GM18508 (cell line): ENCODE measurements around the gene NTN4.
"Not testable (repeated sequence)": the region's sequence is repeated elsewhere in the genome, so short reads cannot be mapped to it uniquely, and the experiment has no call there.

Experiments used
- ATAC-seq: cut with Tn5 transposase; IDR thresholded peaks from one replicate; pipeline ENCODE4 v1.9.1; 2021; ENCODE audit warnings: moderate number of reproducible peaks; ENCODE audit not compliant: insufficient read depth, unreplicated experiment

NTN4 gene

DNA sequence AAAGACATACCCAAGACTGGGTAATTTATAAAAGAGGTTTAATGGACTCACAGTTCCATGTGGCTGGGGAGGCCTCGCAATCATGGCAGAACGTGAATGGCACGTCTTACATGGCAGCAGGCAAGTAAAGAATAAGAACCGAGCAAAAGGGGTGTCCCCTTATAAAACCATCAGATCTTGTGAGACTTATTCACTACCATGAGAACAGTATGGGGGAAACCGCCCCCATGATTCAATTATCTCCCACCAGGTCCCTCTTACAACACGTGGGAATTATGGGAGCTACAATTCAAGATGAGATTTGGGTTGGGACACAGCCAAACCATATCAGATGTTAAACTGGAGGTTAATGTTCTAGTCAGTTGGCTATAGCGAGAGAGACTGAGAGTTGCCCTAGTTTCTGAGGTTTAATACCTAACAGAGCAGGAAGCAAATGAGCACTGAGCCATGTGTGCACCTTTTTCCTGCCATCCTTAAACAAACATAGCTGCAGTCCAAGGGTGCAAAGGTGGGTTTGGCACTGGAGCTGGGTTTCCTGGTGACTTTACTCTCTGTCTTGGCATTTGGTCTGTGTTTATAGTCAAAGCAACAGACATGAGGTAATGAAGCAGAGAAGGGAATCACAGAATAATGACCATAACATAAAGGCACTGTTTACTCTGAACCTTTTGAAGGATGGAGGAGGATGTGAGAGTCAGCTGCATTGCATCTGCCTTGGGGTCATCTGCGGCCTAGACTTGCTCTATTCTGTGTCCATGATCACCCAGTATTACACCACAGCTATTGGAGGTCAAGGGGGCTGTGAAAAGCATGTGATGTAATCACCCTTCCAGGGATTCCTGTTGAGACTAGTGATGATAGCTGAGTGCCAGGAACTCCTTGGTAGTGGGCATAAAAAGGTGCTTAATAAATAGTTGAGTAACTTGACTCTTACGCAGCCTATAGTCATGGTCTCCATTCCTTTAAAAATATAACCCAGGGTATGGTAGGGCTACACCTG lies 155.6 kb downstream of the NTN4 start:
- ATAC-seq: no peak

DNA sequence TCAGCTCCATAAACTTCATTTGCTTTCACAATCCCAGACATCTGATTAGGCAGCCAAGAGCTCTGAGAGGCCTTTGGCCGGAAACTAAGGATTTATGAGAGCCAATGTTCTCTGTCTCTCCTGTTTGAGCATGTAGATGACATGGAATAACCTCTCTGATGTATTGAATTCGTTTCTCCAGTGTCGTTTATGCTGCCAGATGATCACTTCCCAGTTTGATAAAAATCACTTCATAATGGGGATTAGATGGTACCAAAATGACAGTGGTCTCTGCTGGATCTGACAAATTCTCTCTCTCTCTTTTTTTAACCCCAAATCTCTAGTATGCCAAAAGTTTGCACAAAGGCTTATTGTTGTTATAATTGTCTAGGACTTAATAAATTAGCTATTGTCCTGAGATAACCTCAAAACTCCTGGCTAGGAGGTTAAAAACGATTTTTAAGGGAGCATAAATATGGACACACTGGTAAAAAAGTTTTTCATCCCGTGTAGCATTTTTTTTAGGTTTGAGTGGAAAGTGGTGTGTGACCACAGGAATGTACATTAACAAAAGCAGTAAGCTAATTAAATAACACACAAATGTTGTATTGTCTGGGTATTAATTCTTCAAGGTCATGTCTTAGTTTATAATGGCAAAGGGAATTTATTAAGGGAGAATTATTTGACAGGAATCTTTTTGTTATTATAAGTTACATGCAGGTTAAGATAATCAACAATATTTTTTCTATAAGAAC lies 156.7 kb downstream of the NTN4 start:
- no peak for ATAC-seq

DNA sequence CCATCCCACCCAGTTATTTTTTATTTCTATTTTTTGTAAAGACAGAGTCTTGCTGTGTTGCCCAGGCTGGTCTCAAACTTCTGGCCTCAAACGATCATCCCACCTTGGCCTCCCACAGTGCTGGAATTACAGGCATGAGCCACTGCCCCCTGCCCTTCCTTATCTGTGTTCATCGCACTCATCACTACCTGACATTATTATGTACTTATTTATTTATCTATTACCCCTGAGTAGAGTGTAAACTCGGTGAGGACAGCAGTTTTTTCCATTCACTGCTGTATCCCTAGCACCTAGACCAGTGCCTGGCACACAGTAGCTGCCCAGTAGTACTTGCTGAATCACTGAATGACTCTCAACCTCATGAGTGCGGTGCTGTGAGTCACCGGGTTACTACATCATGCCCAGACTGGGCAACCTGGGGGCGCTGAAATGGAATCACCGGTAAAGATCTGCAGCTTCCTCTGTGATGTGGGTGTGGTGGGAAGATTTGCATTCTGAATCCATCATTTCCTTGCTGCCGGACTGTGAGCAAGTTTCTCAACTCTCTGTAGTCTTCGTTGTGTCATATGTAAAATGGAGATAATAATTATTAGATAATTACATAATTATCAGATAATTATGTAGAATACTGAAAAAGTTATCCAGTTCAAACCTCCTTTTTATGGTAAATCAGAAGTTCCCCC lies 157.4 kb downstream of the NTN4 start:
- no peak for ATAC-seq

DNA sequence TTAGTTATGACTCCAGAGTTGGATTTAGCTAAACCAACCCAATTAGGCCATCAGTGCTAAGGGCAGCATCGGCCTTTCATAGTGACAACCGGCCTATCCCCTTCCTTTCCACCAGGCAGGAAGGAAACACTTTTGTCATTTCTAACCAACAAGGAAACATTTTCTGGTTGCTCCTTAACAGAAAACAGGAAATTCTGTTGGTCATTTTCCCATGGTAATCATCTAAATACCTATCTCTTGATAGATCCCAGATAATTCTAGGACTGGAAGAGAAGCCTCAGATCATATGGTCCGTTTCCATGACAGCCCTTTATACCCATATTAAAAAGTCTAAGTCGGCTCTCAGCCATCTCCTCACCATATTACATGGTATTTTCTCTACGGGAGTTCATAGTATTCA lies 160.1 kb downstream of the NTN4 start:
- ATAC-seq: no peak

DNA sequence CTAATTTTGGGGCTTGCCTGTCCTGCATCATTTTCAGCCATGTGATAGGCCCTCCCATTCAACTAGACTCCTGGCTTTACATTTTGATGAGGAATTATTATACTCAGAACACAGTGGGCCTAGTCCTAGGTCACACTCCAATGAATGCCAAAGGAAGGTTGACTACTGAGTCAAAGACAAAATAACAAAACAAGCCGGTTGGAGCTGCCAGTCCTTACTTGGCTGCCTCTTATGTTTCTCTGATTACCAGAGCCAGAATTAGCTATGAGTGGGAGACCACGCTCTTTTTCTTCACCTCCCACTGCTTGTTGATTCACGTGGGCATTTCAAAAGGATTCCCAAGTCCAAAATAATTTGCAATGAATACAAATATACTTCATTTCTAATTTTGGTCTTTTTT lies 161.2 kb downstream of the NTN4 start:
- ATAC-seq: no peak

DNA sequence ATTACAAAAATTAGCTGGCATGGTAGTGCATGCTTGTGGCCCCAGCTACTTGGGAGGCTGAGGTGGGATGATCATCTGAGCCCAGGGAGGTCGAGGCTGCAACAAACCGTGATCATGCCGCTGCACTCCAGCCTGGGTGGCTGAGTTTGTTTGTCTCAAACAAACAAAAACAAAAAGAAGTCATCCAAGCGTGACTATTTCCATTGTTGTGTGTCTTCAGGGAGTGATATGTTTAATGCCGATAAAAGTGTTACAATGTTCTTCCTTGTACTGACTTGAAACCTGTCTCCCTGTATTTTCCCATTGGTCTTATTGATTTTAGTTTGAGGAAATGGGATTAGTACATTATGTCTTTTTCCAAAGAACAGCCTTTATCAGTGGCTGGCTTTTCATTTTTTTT lies 163.7 kb downstream of the NTN4 start:
- no peak for ATAC-seq

DNA sequence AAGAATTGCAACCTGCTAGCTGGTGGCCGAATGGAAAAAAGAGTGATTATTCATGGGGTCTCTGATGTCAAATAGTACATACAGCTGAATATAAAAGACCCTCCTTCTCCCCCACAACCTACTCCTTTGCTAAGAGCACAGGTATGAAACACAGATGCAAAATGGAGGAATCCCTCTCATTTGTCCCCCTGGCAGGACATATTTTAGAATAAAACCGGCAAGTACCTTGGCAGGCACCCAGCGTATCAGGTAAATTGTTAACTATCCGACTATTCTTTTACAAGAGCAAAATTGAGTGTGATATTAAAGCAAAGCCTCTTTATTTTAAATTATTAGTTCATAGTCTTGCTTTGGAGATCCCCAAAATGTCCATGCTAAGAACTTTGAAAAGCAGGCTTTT lies 165.6 kb downstream of the NTN4 start:
- ATAC-seq: no peak

DNA sequence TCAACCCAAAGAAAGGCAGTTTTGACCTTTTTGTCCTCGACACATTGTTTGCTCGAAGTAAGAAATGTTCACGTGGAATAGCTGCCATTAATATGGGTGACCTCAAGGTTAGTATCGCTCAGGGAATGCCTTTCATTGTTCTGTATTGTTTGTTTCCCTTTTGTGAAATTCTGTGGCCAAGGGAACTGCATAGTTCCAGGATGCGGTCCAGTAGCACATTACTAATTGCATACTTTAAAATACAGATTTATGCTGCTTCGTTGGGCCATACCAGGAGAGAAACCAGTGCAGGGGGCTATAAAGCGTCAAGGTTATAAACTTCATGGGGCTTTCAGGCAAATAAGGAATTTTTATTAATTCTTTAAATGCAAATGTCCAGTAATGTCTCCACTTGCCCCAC lies 166.0 kb downstream of the NTN4 start:
- ATAC-seq: no peak

DNA sequence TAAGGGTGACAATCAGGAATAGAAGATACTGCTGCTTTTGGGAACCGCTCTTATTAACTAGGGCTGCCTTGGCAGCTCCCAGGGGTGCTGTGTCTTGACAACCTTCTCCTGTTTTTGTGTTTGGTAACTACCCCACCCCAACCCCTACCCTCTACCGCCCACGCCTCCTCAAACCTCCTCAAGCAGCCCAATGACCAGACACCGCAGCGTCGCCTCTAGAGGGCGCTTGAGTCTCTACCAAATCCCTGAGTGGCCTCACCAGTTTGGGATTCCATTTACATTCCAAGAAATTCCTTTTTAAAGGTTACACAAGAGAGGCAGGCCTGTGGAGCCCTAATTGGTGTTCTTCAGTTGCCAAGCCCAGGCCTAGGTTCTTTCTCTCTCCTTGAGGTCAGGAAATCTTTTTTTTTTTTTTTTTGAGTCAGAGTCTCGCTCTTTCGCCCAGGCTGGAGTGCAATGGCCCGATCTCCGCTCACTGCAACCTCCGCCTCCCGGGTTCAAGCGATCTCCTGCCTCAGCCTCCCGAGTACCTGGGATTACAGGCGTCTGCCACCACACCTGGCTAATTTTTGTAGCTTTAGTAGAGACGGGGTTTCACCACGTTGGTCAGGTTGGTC lies 166.9 kb downstream of the NTN4 start:
- ATAC-seq: no peak

DNA sequence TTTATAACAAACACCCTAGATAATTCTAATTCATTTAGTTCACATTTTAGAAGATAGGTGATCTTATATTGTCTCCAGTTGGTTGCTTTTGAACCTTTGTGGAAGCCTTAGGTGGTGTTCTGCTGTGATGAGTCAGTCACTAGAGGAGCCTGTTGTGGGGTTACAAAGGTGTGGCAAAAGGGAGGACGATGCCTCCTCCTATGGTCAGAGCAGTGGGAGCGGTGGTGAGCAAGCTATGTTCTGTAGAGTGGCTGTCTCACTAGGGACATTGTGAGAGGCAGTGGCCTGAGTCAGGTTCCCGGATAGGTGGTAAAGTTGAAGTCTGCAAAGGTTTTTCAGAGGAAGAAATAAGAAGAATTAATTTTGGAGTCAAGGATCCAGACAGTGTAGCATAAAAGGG lies 167.7 kb downstream of the NTN4 start:
- no peak for ATAC-seq

DNA sequence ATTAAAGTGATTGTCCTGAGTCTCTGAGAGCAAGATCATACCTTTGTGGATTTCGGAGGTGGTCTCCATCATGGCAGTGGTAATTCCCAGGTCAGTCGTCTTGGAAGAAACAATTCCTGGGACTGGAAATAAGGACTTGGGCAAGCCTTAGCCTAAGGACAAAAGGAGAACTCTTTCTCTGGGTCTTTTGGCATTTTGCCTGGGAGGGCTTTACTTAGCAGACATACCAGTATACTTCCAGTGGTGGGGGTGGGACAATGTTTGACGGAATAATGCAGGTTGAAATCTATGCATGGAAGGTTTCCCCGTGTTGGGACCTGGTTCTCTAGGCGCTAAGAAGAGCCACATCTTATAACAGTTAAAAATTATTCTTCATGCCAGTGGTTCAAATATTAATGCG lies 168.8 kb downstream of the NTN4 start:
- ATAC-seq: no peak

DNA sequence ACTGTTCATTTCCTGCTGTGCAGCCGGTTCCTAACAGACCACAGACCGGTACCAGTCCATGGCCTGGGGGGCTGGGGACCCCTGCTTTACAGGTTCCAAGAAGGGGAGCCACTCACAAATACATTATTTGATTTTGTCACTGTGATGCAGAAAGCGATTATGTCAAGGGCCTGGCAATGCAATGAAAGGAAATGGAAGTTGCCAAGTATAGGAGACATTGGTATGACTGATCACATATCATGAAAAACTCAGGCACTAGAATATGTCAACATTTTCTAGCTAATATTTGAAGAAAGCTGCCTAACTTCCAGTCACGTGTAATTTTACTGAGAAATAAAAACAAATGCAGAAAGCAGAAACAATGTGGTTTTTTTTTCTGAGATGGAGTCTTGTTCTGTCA lies 170.4 kb downstream of the NTN4 start:
- ATAC-seq: no peak

DNA sequence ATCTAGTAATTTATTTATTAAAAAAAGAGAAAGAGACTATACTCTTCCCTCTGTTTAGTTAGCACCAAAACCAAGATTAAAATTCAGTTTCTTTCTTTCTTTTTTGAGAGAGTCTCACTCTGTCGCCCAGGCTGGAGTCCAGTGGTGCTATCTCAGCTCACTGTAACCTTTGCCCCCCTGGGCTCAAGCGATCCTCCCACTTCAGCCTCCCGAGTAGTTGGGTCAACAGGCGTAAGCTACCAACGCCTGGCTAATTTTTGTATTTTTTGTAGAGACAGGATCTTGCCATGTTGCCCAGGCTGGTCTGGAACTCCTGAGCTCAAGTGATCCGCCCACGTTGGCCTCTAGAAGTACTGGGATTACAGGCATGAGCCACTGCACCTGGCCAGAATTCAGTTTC lies 174.1 kb downstream of the NTN4 start:
- not testable (repeated sequence) for ATAC-seq

DNA sequence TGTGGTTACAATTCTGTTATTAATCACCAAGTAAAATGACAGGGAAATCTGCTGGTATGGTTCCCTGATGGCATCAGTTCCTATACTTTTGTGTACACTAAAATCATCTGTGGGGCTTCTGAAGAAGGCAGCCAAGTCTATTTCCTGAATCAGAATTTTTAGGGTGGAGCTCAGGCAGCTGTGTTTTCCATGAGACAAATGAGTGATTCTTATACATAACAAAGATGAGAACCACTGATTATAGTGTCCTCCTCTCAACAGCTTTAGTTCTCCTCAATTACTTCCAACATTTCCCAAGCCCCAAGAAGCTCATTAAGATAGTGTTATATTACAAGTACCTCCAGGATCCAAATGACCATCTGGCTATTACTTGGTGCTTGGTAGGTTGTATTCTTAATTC lies 174.8 kb downstream of the NTN4 start:
- ATAC-seq: no peak

DNA sequence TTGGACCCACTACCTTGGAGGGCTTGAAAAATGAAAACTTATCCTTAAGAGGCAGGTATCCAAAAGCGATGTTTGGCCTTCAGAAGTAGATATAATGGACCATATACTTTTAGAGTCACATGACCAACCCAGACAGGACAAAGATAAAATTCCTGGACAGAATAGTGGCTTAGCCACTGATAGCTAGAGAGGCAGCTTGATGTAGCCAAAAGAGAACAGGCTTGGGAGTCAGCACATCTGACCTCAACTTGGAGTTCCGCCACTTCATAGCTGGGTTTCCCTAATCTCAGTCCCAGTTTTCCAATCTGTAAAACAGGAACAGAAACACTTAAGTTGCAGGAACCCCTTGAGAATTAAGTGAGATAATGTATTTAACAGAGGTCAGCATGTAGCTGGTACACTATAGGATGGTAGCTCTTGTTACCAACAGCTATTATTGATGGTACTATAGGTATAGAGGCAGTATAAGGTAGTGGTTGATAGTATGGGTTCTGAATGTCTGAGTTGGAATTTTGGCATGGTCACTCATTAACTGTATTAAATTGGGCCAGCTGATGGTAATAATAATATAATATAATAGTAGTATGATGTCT lies 176.1 kb downstream of the NTN4 start:
- no peak for ATAC-seq

DNA sequence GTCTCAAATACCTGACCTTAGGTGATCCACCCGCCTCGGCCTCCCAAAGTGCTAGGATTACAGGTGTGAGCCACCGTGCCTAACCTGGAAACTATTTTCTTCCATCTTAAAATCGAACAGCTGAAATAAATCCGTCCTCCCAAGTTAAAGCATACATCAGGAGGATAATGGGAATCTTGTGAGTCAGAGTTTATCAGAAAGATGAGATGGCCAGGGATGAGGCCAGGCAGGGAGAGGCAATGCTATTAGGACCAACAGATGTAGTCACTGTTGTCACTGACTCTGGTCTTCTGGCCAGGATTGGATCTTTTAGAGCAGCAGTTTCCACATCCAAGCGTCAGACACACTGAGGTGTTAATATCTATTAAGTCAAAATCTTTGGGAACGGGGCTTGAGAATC lies 177.5 kb downstream of the NTN4 start:
- no peak for ATAC-seq

DNA sequence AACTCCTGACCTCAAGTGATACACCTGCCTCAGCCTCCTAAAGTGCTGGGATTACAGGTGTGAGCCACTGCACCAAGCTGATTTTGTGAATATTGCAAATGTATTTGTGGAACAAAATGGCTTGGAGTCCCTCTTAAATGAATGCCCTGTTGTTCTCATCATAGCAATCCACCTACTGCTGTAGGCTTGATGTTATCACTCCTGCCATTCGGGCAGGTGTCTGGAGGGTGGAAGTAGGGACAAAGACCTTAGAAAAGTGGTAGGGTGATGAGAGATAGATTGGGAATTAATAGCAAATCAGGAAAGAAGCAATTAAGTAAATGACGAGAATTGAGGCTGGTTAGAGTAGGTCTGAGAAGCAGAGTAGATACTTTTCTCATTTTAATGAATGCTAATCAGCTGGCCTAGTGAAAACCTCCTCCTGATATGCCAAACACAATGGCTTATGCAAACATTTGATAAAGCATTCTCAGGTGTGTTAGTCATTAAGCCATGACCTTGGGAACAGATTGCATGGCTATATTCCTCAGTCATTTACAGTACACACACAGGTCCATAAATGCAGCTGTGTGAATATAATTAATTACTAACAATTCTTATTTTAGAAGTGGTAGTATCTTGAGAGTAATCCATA lies 178.8 kb downstream of the NTN4 start:
- no peak for ATAC-seq

DNA sequence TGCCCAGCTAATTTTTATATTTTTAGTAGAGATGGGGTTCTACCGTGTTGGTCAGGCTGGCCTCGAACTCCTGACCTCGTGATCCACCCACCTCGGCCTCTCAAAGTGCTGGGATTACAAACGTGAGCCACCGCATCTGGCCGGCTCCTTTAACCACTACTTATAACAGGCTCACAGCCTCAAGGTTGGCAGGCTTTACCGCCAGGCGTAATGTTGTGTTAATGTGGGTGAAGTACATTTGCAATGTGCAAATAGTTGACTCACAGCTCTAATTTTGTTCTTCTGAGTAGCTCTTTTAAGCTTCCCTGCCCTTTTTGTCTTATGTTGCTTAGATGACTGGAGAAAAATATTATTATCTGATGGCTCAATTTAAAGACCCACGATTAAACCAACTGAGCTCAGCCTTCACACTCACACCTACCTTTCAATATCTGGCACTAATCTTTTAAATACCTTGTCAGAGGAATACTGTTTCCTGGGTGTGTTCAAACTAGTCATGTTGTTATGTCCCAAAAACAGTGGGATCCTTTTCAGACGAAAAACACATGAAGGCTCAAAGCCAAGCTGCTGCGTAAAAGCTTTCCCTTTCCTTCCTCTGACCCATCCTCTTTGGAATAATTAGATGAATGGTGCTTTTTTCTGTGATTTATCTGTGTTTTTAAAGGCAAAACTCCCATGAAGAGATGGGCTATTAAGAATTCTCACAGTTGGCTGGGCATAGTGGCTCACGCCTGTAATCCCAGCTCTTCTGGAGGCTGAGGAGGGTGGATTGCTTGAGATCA lies 182.1 kb downstream of the NTN4 start:
- ATAC-seq: no peak
